Large intestine (tissue), 3 donors: ENCODE measurements around the gene LBHD2. TPM values are rescaled to one million over a fixed set of nuclear protein-coding genes. Genes with fewer than 3 reads are reported as not detected.

Experiments
- DNase-seq, 2 donors: peaks; one replicate each; pipeline versions ENCODE4 v3.0.0 to v3.0.0-alpha.2; 2013
- H3K27ac ChIP-seq: one replicate; pipeline ENCODE4 v1.5.1; 2013; ENCODE audit warnings: low read length
- H3K27me3 ChIP-seq: 2 replicates; pipeline ENCODE4 v1.6.1; 2013; ENCODE audit warnings: low read length; ENCODE audit not compliant: control insufficient read depth, insufficient read depth
- H3K36me3 ChIP-seq: 2 replicates; pipeline ENCODE4 v1.6.1; 2013; ENCODE audit warnings: low read length; ENCODE audit not compliant: control insufficient read depth, insufficient read depth
- H3K4me1 ChIP-seq: one replicate; pipeline ENCODE4 v1.6.1; 2013; ENCODE audit warnings: low read length; ENCODE audit not compliant: control insufficient read depth, insufficient read depth
- H3K4me3 ChIP-seq: one replicate; pipeline ENCODE4 v1.5.1; 2013; ENCODE audit warnings: low read length
- H3K9me3 ChIP-seq: one replicate; pipeline ENCODE4 v1.6.1; 2013; ENCODE audit warnings: mild to moderate bottlenecking, low read depth, low read length, moderate library complexity; ENCODE audit not compliant: control insufficient read depth
- WGBS: methylation state at CpG from one replicate; pipeline ENCODE4 v1.1.5; 2013; ENCODE audit warnings: low lambda C conversion rate; ENCODE audit not compliant: insufficient coverage; 5-methylcytosine and 5-hydroxymethylcytosine counted together
- polyA plus RNA-seq: library from polyadenylated mRNA; unstranded; fragments of 120-200 nt; gene quantifications from one replicate; pipeline ENCODE4 v1.2.1, GENCODE V29; 2013

Gene LBHD2
- polyA plus RNA-seq, 1 donor: not detected

- H3K4me3 ChIP-seq: peak within 1 kb of the TSS; percentile 28
- peaks cover 50% of the 10 kb centered on the region for H3K27me3 ChIP-seq
- peaks cover 7% of the 10 kb centered on the region for H3K9me3 ChIP-seq
- peaks cover 30% of the 10 kb centered on the region for H3K4me1 ChIP-seq
- no CpG with 5 or more reads among the region's 74 CpGs for WGBS
- DNase-seq: peak in 1 of 2 donors; percentile 45
- H3K27ac ChIP-seq: peak within 1 kb of the TSS; percentile 52
- no peaks in the 10 kb centered on the region for H3K36me3 ChIP-seq
Observed at GRCh38 chr14:103122947-103123633, 39.1 kb downstream of the LBHD2 start, which contains the start of gene TNFAIP2. TNFAIP2 (plus strand) TSS chr14:103123461; CDS start chr14:103126458, 2,997 bp downstream.

- Histone ChIP-seq H3K27me3 (peaks cover 58% of the 10 kb centered on the region), H3K36me3 (no peaks in the 10 kb centered on the region), H3K27ac (no peak overlapping the region), H3K4me3 (peak overlapping the region; percentile 28), H3K9me3 (peaks cover 7% of the 10 kb centered on the region), H3K4me1 (peaks cover 26% of the 10 kb centered on the region)
- DNase-seq: no peak
- no CpG with 5 or more reads among the region's 48 CpGs for WGBS
Observed at GRCh38 chr14:103123634-103124500, 39.9 kb downstream of the LBHD2 start.

- H3K9me3 ChIP-seq: peaks cover 7% of the 10 kb centered on the region
- no peak overlapping the region for H3K27ac ChIP-seq
- peaks cover 26% of the 10 kb centered on the region for H3K4me1 ChIP-seq
- WGBS: no CpG with 5 or more reads among the region's 5 CpGs
- H3K4me3 ChIP-seq: no peak overlapping the region
- no peak for DNase-seq
- no peaks in the 10 kb centered on the region for H3K36me3 ChIP-seq
- H3K27me3 ChIP-seq: peaks cover 63% of the 10 kb centered on the region
Observed at GRCh38 chr14:103124501-103125001, 40.5 kb downstream of the LBHD2 start.

- Histone ChIP-seq H3K4me1 (peaks cover 26% of the 10 kb centered on the region), H3K9me3 (peaks cover 7% of the 10 kb centered on the region), H3K36me3 (no peaks in the 10 kb centered on the region), H3K27ac (no peak overlapping the region), H3K27me3 (peaks cover 63% of the 10 kb centered on the region), H3K4me3 (no peak overlapping the region)
- DNase-seq: no peak
- WGBS: no CpG with 5 or more reads among the region's 13 CpGs
Observed at GRCh38 chr14:103125098-103126070, 41.4 kb downstream of the LBHD2 start.

GRCh38 chr14:103126088-103126872 lies 42.3 kb downstream of the LBHD2 start:
- H3K4me1 ChIP-seq: peaks cover 23% of the 10 kb centered on the region
- H3K4me3 ChIP-seq: no peak overlapping the region
- peaks cover 7% of the 10 kb centered on the region for H3K9me3 ChIP-seq
- peaks cover 63% of the 10 kb centered on the region for H3K27me3 ChIP-seq
- DNase-seq: no peak
- WGBS: 95% methylated on average over 3 of the region's 22 CpGs
- H3K36me3 ChIP-seq: no peaks in the 10 kb centered on the region
- no peak overlapping the region for H3K27ac ChIP-seq

DNA sequence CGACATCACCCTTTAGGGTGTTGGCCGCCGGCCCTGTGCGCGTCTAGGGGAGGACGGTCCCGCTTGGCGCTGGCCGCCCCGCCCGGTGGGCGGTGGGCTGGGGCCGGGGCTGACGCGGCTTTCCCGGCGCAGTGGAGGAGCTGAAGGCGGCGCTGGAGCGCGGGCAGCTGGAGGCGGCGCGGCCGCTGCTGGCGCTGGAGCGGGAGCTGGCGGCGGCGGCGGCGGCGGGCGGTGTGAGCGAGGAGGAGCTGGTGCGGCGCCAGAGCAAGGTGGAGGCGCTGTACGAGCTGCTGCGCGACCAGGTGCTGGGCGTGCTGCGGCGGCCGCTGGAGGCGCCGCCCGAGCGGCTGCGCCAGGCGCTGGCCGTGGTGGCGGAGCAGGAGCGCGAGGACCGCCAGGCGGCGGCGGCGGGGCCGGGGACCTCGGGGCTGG lies 42.9 kb downstream of the LBHD2 start:
- Histone ChIP-seq H3K4me1 (peaks cover 19% of the 10 kb centered on the region), H3K27me3 (peaks cover 62% of the 10 kb centered on the region), H3K27ac (no peak overlapping the region), H3K36me3 (no peaks in the 10 kb centered on the region), H3K9me3 (peaks cover 7% of the 10 kb centered on the region), H3K4me3 (no peak overlapping the region)
- WGBS: no CpG with 5 or more reads among the region's 62 CpGs
- peak; percentile 72 to 88 for DNase-seq

- H3K27ac ChIP-seq: no peak overlapping the region
- DNase-seq: no peak
- WGBS: no CpG with 5 or more reads among the region's 39 CpGs
- peaks cover 58% of the 10 kb centered on the region for H3K27me3 ChIP-seq
- H3K9me3 ChIP-seq: peaks cover 7% of the 10 kb centered on the region
- H3K36me3 ChIP-seq: no peaks in the 10 kb centered on the region
- H3K4me3 ChIP-seq: no peak overlapping the region
- H3K4me1 ChIP-seq: peaks cover 14% of the 10 kb centered on the region
Observed at GRCh38 chr14:103127356-103127755, 43.3 kb downstream of the LBHD2 start.

DNA sequence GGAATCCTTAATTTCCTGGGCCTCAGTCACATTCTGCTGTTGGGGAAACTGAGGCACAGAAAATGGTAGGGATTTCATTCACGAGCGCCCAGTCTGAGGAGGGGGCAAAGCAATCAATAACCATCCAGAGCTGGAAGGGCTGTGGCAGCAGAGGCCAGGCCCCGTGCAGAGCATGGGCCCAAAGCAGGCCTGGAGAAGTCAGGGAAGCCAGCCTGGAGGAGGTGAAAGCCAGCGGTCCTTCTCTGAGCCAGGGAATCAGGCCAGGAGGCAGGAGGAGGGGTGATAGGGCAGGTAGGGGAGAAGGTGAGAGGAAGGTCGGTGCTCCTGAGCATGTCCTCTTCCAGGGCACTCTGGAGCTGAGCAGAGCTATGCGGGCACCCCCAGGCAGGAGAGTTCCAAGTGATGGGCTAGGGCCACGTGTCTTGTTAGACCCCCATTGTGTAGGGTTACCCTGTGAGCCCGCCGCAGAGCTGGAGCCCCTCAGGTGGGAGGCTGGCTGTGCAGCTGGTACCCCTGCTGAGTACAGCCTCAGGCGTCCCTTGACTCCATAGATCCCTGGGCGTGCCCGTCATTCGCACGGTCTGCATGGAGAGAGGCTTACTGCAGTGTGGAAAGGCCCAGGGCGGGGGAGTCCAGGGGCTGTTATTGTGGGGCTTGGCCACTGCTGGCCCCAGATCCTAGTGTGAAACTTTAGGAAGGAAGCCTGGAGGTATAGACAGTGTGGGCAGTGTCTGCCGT lies 44.0 kb downstream of the LBHD2 start:
- DNase-seq: no peak

More for the DNA sequence above, 44.0 kb downstream of the LBHD2 start:
- Histone ChIP-seq H3K36me3 (no peaks in the 10 kb centered on the region), H3K4me3 (no peak overlapping the region), H3K27me3 (peaks cover 51% of the 10 kb centered on the region), H3K9me3 (peaks cover 3% of the 10 kb centered on the region), H3K27ac (no peak overlapping the region), H3K4me1 (peaks cover 9% of the 10 kb centered on the region)
- WGBS: no CpG with 5 or more reads among the region's 16 CpGs
